H9 (cell line): ENCODE results near the gene SMARCD2. TPM values are rescaled to one million over a fixed set of nuclear protein-coding genes. Genes with fewer than 3 reads are reported as not detected.

Experiments used
- DNase-seq: peaks from one replicate; pipeline ENCODE4 v3.0.0-alpha.2; 2017
- H2AFZ ChIP-seq: one replicate; pipeline ENCODE4 v1.6.1; 2013; ENCODE audit warnings: mild to moderate bottlenecking, low read length, control low read depth, moderate library complexity
- H2AK5ac ChIP-seq: 2 replicates; pipeline ENCODE4 v1.6.1; 2013; ENCODE audit warnings: low read length, control low read depth, mixed read lengths; ENCODE audit not compliant: insufficient read length
- H2BK120ac ChIP-seq: one replicate; pipeline ENCODE4 v1.6.1; 2013; ENCODE audit warnings: low read depth, mild to moderate bottlenecking, low read length, control low read depth, inconsistent platforms; ENCODE audit not compliant: poor library complexity, severe bottlenecking
- H2BK12ac ChIP-seq: 2 replicates; pipeline ENCODE4 v1.6.1; 2013; ENCODE audit warnings: low read length, control low read depth, mixed read lengths, low read depth; ENCODE audit not compliant: insufficient read length
- H2BK15ac ChIP-seq: 2 replicates; pipeline ENCODE4 v1.6.1; 2013; ENCODE audit warnings: low read depth, low read length, control low read depth
- H2BK20ac ChIP-seq: one replicate; pipeline ENCODE4 v1.6.1; 2013; ENCODE audit warnings: low read depth, mild to moderate bottlenecking, low read length, control low read depth, inconsistent platforms; ENCODE audit not compliant: poor library complexity, severe bottlenecking
- H2BK5ac ChIP-seq: 2 replicates; pipeline ENCODE4 v1.6.1; 2013; ENCODE audit warnings: low read length, control low read depth, mixed read lengths; ENCODE audit not compliant: insufficient read length
- H3K14ac ChIP-seq: 2 replicates; pipeline ENCODE4 v1.6.1; 2013; ENCODE audit warnings: low read length, control low read depth; ENCODE audit not compliant: insufficient read depth
- H3K18ac ChIP-seq: 2 replicates; pipeline ENCODE4 v1.6.1; 2013; ENCODE audit warnings: low read depth, mild to moderate bottlenecking, mixed read lengths, low read length, control low read depth; ENCODE audit not compliant: insufficient read length
- H3K23ac ChIP-seq: 2 replicates; pipeline ENCODE4 v1.6.1; 2013; ENCODE audit warnings: low read length, control low read depth, mixed read lengths, low read depth; ENCODE audit not compliant: insufficient read length
- H3K23me2 ChIP-seq: 2 replicates; pipeline ENCODE4 v1.6.1; 2013; ENCODE audit warnings: low read depth, mild to moderate bottlenecking, mixed read lengths, low read length, control low read depth; ENCODE audit not compliant: insufficient read length, poor library complexity, severe bottlenecking
- H3K27ac ChIP-seq: 2 replicates; pipeline ENCODE4 v1.5.1; 2013; ENCODE audit warnings: low read length, control low read depth, mixed read lengths, low read depth; ENCODE audit not compliant: insufficient read length
- H3K27me3 ChIP-seq: 2 replicates; pipeline ENCODE4 v1.6.1; 2013; ENCODE audit warnings: low read length, control low read depth, inconsistent platforms; ENCODE audit not compliant: insufficient read depth
- H3K4ac ChIP-seq: 2 replicates; pipeline ENCODE4 v1.6.1; 2013; ENCODE audit warnings: low read depth, mild to moderate bottlenecking, control low read depth, inconsistent platforms, low read length, moderate library complexity
- H3K4me1 ChIP-seq: 2 replicates; pipeline ENCODE4 v1.6.1; 2013; ENCODE audit warnings: low read length, control low read depth, inconsistent platforms; ENCODE audit not compliant: insufficient read depth
- H3K4me2 ChIP-seq: 2 replicates; pipeline ENCODE4 v1.6.1; 2013; ENCODE audit warnings: low read length, control low read depth, mixed read lengths; ENCODE audit not compliant: insufficient read length, insufficient read depth
- H3K56ac ChIP-seq: 2 replicates; pipeline ENCODE4 v1.6.1; 2013; ENCODE audit warnings: low read depth, mild to moderate bottlenecking, mixed read lengths, low read length, control low read depth; ENCODE audit not compliant: insufficient read length
- H3K79me1 ChIP-seq: 2 replicates; pipeline ENCODE4 v1.6.1; 2013; ENCODE audit warnings: low read depth, mild to moderate bottlenecking, moderate library complexity, low read length, control low read depth, inconsistent platforms; ENCODE audit not compliant: insufficient read depth, poor library complexity, severe bottlenecking
- H3K79me2 ChIP-seq: 2 replicates; pipeline ENCODE4 v1.6.1; 2013; ENCODE audit warnings: low read length, control low read depth, inconsistent platforms; ENCODE audit not compliant: insufficient read depth
- H3K9ac ChIP-seq: 2 replicates; pipeline ENCODE4 v1.6.1; 2013; ENCODE audit warnings: low read length, control low read depth, mixed read lengths; ENCODE audit not compliant: insufficient read length; ENCODE audit errors: extremely low read depth
- H3K9me3 ChIP-seq: one replicate; pipeline ENCODE4 v1.6.1; 2013; ENCODE audit warnings: low read depth, low read length, inconsistent platforms; ENCODE audit not compliant: control insufficient read depth
- H3T11ph ChIP-seq: one replicate; pipeline ENCODE4 v1.6.1; 2013; ENCODE audit warnings: mild to moderate bottlenecking, low read length, control low read depth, inconsistent platforms
- H4K20me1 ChIP-seq: one replicate; pipeline ENCODE4 v1.6.1; 2013; ENCODE audit not compliant: control insufficient read depth, insufficient read length, insufficient read depth
- H4K5ac ChIP-seq: 2 replicates; pipeline ENCODE4 v1.6.1; 2013; ENCODE audit warnings: low read depth, mild to moderate bottlenecking, mixed read lengths, low read length, control low read depth; ENCODE audit not compliant: insufficient read length
- H4K8ac ChIP-seq: replicated peaks from 2 replicates; pipeline ENCODE4 v1.6.1; 2013; ENCODE audit warnings: low read length, control low read depth, mixed read lengths, low read depth; ENCODE audit not compliant: insufficient read length
- H4K91ac ChIP-seq: 2 replicates; pipeline ENCODE4 v1.6.1; 2013; ENCODE audit warnings: low read depth, mild to moderate bottlenecking, moderate library complexity, mixed read lengths, low read length, control low read depth; ENCODE audit not compliant: insufficient read length
- H3K27ac Mint-ChIP-seq, 3 experiments: 2 replicates in 2 of 3; 3 replicates in 1 of 3; pipeline ENCODE4 v1.8.0; 2020 to 2021; ENCODE audit warnings: mixed read lengths in 3 of 3, mild to moderate bottlenecking in 1 of 3, moderate library complexity in 1 of 3
- H3K27me3 Mint-ChIP-seq: 2 replicates; pipeline ENCODE4 v1.8.0; 2021; ENCODE audit warnings: low read depth, mild to moderate bottlenecking, moderate library complexity, mixed read lengths
- H3K36me3 Mint-ChIP-seq, 3 experiments: 2 replicates in 2 of 3; 3 replicates in 1 of 3; pipeline ENCODE4 v1.8.0; 2020 to 2021; ENCODE audit warnings: low read depth in 3 of 3, mixed read lengths in 3 of 3; ENCODE audit not compliant: insufficient read depth in 1 of 3
- H3K4me1 Mint-ChIP-seq, 2 experiments: 2 replicates each; pipeline ENCODE4 v1.8.0; 2020; ENCODE audit warnings: mixed read lengths in 2 of 2
- H3K4me3 Mint-ChIP-seq, 2 experiments: 2 replicates in 1 of 2; 3 replicates in 1 of 2; pipeline ENCODE4 v1.8.0; 2020 to 2021; ENCODE audit warnings: mild to moderate bottlenecking in 2 of 2, mixed read lengths in 2 of 2, moderate library complexity in 1 of 2
- H3K9me3 Mint-ChIP-seq, 2 experiments: 2 replicates in 1 of 2; 3 replicates in 1 of 2; pipeline ENCODE4 v1.8.0; 2020; ENCODE audit warnings: mild to moderate bottlenecking in 2 of 2, mixed read lengths in 2 of 2, moderate library complexity in 1 of 2
- WGBS: extraction: QIAGEN DNeasy Blood & Tissue Kit; methylation state at CpG from one replicate; pipeline ENCODE4 v1.1.7; 2013; ENCODE audit warnings: missing lambda C conversion rate, low lambda C conversion rate, mixed read lengths; ENCODE audit not compliant: insufficient read length; ENCODE audit errors: extremely low coverage; 5-methylcytosine and 5-hydroxymethylcytosine counted together
- total RNA-seq: library from RNA; stranded (reverse); gene quantifications from 2 replicates; pipeline ENCODE4 v1.2.1, GENCODE V29; 2021
- TF ChIP-seq, protein P1 (sequence below): fragments of 200-600 bp; sonication (generic); conservative IDR thresholded peaks from 3 replicates; pipeline ENCODE4 v1.8.0; 2021; ENCODE audit warnings: antibody characterized with exemption, mild to moderate bottlenecking

The SMARCD2 gene
- total RNA-seq, 1 experiment from 2014 or later = 68.9 TPM

DNA sequence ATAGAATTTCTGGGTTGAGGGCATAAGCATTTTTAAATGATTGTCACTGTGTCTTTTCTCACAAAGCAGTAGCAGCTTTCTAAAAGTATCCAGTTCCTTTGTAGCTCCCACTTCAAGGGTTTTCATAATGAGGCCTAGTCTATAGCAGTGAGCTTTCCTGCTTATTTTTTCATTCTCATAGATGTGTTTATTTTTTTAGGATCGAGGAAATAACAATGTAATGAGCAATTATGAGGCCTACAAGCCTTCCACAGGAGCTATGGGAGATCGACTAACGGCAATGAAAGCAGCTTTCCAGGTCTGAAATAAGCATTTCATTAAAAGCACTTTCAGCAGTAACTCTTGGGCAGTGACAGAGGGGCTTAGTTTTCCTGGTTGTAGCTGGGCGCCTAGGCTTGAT is 25.8 kb downstream of the SMARCD2 start:
- no peak overlapping the region for H3K4me2 ChIP-seq
- H3T11ph ChIP-seq = no peak overlapping the region
- H3K27me3 Mint-ChIP-seq = no peaks in the 10 kb centered on the region; the same call in 1 of the 2 replicates
- no peak overlapping the region for H3K56ac ChIP-seq
- no peak overlapping the region for H2BK20ac ChIP-seq
- H3K79me1 ChIP-seq = no peaks in the 10 kb centered on the region
- TF ChIP-seq, protein P1, sequence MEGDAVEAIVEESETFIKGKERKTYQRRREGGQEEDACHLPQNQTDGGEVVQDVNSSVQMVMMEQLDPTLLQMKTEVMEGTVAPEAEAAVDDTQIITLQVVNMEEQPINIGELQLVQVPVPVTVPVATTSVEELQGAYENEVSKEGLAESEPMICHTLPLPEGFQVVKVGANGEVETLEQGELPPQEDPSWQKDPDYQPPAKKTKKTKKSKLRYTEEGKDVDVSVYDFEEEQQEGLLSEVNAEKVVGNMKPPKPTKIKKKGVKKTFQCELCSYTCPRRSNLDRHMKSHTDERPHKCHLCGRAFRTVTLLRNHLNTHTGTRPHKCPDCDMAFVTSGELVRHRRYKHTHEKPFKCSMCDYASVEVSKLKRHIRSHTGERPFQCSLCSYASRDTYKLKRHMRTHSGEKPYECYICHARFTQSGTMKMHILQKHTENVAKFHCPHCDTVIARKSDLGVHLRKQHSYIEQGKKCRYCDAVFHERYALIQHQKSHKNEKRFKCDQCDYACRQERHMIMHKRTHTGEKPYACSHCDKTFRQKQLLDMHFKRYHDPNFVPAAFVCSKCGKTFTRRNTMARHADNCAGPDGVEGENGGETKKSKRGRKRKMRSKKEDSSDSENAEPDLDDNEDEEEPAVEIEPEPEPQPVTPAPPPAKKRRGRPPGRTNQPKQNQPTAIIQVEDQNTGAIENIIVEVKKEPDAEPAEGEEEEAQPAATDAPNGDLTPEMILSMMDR = no peak
- H3K4ac ChIP-seq = no peak overlapping the region
- H2AFZ ChIP-seq = no peak overlapping the region
- no peaks in the 10 kb centered on the region for H3K4me1 ChIP-seq
- H3K14ac ChIP-seq = no peak overlapping the region
- no peak overlapping the region for H4K8ac ChIP-seq
- H3K18ac ChIP-seq = no peak overlapping the region
- H4K5ac ChIP-seq = no peak overlapping the region
- H2BK15ac ChIP-seq = no peak overlapping the region
- H3K79me2 ChIP-seq = no peaks in the 10 kb centered on the region
- no peaks in the 10 kb centered on the region for H4K20me1 ChIP-seq
- H3K9ac ChIP-seq = no peak overlapping the region
- no peak overlapping the region for H2BK12ac ChIP-seq
- H2BK5ac ChIP-seq = no peak overlapping the region
- H3K27me3 ChIP-seq = no peaks in the 10 kb centered on the region
- H2AK5ac ChIP-seq = no peak overlapping the region
- H3K36me3 Mint-ChIP-seq = peaks cover 48 to 100% (median 97%) of the 10 kb centered on the region in 3 experiments
- H4K91ac ChIP-seq = no peak overlapping the region
- H3K9me3 Mint-ChIP-seq = no peaks in the 10 kb centered on the region
- no peaks in the 10 kb centered on the region for H3K9me3 ChIP-seq
- H3K23me2 ChIP-seq = no peaks in the 10 kb centered on the region
- DNase-seq = no peak
- H2BK120ac ChIP-seq = no peak overlapping the region
- no peak overlapping the region for H3K27ac ChIP-seq
- H3K27ac Mint-ChIP-seq = no peak overlapping the region
- H3K23ac ChIP-seq = no peak overlapping the region
- no CpG with 5 or more reads among the region's 4 CpGs for WGBS
- H3K4me1 Mint-ChIP-seq = no peaks in the 10 kb centered on the region
- no peak overlapping the region for H3K4me3 Mint-ChIP-seq
